Stomach smooth muscle (tissue), 2 donors: ENCODE results near the gene CIB1.
A peak's percentile ranks its signal among the peaks of the same experiment; 100 is the strongest.
"Not testable (repeated sequence)": the region's sequence is repeated elsewhere in the genome, so short reads cannot be mapped to it uniquely, and the experiment has no call there.

ENCODE experiments used
- H3K27ac ChIP-seq: one replicate; pipeline ENCODE4 v1.7.0; 2013; ENCODE audit warnings: mild to moderate bottlenecking, low read length, inconsistent platforms
- H3K27me3 ChIP-seq, 2 donors: one replicate each; pipeline ENCODE4 v1.7.0; 2013; ENCODE audit warnings: low read length in 2 of 2; ENCODE audit not compliant: insufficient read depth in 2 of 2, control insufficient read depth in 1 of 2
- H3K36me3 ChIP-seq, 2 donors: one replicate each; pipeline ENCODE4 v1.7.0; 2013; ENCODE audit warnings: low read length in 2 of 2; ENCODE audit not compliant: control insufficient read depth in 2 of 2, insufficient read depth in 2 of 2
- H3K4me1 ChIP-seq: one replicate; pipeline ENCODE4 v1.7.0; 2013; ENCODE audit warnings: low read length; ENCODE audit not compliant: control insufficient read depth, insufficient read depth
- H3K4me3 ChIP-seq, 2 donors: one replicate each; pipeline ENCODE4 v1.7.0; 2013; ENCODE audit warnings: low read length in 2 of 2
- H3K9ac ChIP-seq, 2 donors: one replicate each; pipeline ENCODE4 v1.7.0; 2013; ENCODE audit warnings: low read length in 2 of 2, mild to moderate bottlenecking in 1 of 2
- H3K9me3 ChIP-seq, 2 donors: one replicate each; pipeline ENCODE4 v1.7.0; 2013; ENCODE audit warnings: low read length in 2 of 2; ENCODE audit not compliant: control insufficient read depth in 2 of 2
- donor health status: healthy.
- donor health status: Pancreatic carcinoma.

Gene CIB1

DNA sequence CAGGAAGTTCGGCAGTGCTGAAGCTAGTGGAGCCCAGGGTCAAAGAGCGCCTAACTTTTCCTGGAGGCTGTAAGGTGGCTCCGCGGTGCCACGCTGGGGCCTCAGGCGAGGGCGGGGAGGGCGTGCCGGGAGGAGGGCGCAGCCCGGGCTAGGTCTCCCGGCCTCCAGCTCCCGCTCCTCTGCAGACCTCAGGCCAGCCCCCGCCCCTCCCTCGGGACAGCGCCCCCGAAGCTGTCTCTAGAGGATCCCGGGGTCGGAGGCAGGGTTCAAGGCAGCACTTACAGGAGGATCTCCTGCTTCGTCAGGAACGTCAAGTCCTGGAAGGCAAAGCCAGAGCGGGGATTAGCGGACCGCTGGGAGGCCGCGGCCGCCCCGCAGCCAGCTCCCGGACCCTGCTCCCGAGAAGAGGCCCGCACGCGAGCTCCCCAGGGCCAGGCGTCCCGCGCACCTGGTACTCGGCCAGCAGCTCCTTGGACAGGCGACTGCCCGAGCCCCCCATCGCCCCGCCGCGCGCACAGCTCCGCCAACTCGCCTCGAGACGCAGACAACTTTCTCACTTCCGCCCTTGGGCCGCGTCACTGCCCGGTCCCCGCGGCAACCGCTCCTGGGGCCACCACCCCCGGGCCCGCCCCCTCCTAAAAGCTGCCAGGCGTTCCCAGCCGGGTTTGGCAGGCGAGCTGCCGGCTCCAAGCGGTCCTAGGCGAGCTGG lies at the start of gene CIB1:
CIB1 (minus strand) TSS at position 555 of the 709 bp plus-strand sequence; CDS start at position 499, 56 bp downstream.
- Histone ChIP-seq H3K4me3 (peak within 1 kb of the TSS; percentile 81 to 91), H3K27ac (peak within 1 kb of the TSS; percentile 83), H3K4me1 (peaks cover 55% of the 10 kb centered on the region), H3K27me3 (no peaks in the 10 kb centered on the region), H3K9me3 (no peaks in the 10 kb centered on the region), H3K36me3 (peaks cover 20 to 27% of the 10 kb centered on the region in 2 donors), H3K9ac (peak within 1 kb of the TSS; percentile 71 to 78)

DNA sequence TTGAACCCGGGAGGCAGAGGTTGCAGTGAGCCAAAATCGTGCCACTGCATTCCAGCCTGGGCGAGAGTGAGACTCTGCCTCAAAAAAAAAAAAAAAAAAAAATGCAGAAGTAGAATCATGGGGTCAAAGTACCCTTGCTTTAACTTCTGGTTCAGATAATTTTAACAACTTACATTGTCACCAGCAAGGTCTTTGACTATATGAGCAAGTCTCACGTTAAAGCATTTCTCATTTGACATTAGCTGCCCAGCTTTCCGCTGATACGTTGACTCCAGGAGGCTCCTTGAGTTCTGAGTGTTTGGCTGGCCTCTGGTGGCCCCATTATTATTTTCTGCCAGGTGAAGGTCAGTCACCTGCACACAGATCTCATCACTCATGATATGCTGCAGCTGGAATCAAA lies 47.9 kb upstream of the CIB1 start:
- not testable (repeated sequence) for H3K27me3 ChIP-seq, H3K4me1 ChIP-seq, H3K9ac ChIP-seq, H3K4me3 ChIP-seq, H3K9me3 ChIP-seq, H3K27ac ChIP-seq, H3K36me3 ChIP-seq

DNA sequence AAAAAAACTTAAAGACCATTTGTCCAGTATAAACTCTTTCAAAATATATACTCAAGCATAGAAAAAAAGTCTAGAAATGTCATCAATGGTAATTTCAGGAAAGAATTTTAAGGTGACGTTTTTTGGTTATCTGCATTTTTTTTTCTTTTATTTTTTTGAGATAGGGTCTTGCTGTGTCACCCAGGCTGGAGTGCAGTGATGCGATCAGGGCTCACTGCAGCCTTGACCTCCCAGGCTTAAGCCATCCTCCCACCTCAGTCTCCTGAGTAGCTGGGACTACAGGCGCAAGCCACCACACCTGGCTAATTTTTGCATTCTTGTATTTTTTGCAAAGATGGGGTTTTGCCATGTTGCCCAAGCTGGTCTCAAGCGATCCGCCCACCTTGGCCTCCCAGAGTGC lies 47.0 kb upstream of the CIB1 start:
- not testable (repeated sequence) for H3K36me3 ChIP-seq, H3K9ac ChIP-seq, H3K9me3 ChIP-seq, H3K27ac ChIP-seq, H3K4me3 ChIP-seq, H3K4me1 ChIP-seq, H3K27me3 ChIP-seq

DNA sequence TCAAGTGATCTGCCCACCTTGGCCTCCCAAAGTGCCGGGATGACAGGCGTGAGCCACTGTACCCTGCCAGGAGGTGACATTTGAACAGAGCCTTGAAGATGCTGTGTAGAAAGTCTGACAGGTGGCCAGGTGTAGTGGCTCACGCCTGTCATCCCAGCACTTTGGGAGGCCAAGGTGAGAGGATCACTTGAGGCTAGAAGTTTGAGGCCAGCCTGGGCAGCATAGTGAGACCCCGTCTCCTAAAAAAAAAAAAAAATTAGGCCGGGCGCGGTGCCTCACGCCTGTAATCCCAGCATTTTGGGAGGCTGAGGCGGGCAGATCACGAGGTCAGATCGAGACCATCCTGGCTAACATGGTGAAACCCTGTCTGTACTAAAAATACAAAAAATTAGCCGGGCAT lies 44.7 kb upstream of the CIB1 start:
- H3K36me3 ChIP-seq, H3K9me3 ChIP-seq, H3K9ac ChIP-seq, H3K27ac ChIP-seq, H3K4me3 ChIP-seq, H3K4me1 ChIP-seq, H3K27me3 ChIP-seq: not testable (repeated sequence)

DNA sequence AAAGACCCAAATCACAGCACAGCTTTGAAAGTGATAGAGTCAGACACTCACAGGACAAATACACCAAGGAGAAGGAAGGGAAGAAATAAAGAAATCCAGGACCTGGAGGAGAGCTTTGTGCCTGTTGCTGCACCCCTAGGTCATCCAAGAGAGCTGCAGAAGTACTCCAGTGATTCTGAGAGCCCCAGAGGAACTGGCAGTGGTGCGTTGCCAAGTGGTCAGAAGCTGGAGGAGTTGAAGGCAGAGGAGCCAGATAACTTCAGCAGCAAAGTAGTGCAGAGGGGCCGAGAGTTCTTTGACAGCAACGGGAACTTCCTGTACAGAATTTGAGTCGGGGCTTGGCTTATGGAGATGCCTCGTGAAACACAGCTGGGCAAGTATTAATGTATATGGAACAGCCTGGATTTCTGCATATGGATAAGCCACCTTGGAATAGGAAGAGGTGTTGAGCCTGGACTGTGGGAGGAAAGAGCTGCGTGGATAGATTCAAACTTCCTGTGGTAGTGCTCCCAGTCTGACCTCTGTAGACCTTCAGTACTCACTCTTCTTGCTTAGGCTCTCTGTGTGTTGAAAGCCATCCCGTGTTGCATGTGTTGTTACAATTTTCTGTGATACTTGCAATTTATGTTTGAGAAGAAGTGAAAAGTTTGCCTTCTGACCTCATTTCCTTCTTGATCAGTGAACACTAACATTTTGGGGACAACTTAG lies 37.9 kb upstream of the CIB1 start:
- Histone ChIP-seq H3K9me3 (no peaks in the 10 kb centered on the region), H3K9ac (no peak overlapping the region), H3K36me3 (peaks cover 21 to 29% of the 10 kb centered on the region in 2 donors), H3K27ac (no peak overlapping the region), H3K4me3 (no peak overlapping the region), H3K4me1 (peaks cover 19% of the 10 kb centered on the region), H3K27me3 (no peaks in the 10 kb centered on the region)

DNA sequence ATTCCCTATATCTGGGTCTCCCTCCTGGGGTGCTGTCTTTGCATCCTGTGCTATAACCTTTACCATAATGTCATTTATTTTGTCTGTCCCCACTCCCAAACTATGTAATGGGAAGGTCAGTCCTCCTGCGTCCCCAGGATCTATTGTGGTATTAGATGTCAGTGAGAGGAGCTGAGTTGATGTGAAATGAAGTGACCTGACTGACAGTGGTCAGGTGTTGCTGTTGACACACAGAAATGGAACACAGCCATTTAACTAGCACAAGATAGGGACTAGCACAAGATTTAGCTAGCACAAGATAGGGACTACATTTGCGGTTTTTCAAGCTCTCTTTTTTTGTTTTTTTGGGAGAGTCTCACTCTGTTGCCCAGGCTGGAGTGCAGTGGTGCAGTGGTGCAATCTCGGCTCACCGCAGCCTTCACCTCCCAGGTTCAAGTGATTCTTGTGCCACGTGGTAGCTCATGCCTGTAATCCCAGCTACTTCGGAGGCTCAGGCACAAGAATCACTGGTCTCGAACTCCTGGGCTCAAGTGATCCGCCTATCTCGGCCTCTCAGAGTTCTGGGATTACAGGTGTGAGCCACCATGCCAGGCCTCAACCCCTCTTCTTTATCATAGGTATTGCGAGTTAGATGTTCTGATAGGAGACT lies 36.9 kb upstream of the CIB1 start:
- Histone ChIP-seq H3K9me3 (no peaks in the 10 kb centered on the region), H3K4me3 (no peak overlapping the region), H3K9ac (no peak overlapping the region), H3K27ac (no peak overlapping the region), H3K36me3 (peaks cover 21 to 29% of the 10 kb centered on the region in 2 donors), H3K4me1 (peaks cover 21% of the 10 kb centered on the region), H3K27me3 (no peaks in the 10 kb centered on the region)

DNA sequence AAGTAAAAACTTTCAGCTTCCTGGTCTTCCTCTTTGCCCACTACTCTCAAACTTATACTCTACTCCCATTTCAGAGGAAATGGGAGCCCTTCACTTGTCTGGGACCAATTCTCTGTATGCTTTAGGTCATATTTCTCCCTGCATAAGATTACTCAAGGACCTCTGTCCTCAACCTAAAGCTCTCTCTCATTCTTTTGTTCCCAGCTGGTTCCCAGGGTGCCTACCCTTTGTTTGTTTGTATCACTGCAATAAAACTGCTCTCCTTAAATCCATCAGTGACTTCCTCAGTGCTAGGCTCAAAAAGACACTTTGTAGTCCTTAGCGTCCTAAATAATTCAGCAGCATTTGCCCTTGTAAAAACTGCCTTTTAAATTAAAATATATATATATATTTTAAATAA lies 34.7 kb upstream of the CIB1 start:
- H3K9me3 ChIP-seq = no peaks in the 10 kb centered on the region
- H3K27me3 ChIP-seq = no peaks in the 10 kb centered on the region
- no peak overlapping the region for H3K9ac ChIP-seq
- no peak overlapping the region for H3K27ac ChIP-seq
- peaks cover 30% of the 10 kb centered on the region for H3K4me1 ChIP-seq
- peaks cover 18 to 26% of the 10 kb centered on the region in 2 donors for H3K36me3 ChIP-seq
- H3K4me3 ChIP-seq = no peak overlapping the region

DNA sequence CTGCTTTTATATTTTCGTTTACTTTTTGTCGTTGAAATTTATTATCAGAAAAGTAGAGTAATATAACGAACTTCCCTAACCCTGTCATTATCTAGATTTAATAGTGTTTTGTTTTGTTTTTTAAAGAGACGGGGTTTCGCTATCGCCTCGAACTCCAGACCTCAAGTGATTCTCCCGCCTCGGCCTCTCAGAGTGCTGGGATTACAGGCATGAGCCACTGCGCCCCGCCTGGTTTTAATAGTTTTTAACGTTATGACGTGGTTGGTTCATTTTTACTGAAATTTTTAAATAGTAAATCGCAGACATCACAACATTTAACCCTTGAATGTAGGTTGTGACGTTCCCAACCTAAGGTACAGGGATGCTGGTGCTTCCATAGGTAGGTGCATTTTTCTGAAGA lies 32.7 kb upstream of the CIB1 start:
- H3K4me3 ChIP-seq = peak overlapping the region; percentile 92 to 95
- no peaks in the 10 kb centered on the region for H3K9me3 ChIP-seq
- peaks cover 30% of the 10 kb centered on the region for H3K4me1 ChIP-seq
- no peaks in the 10 kb centered on the region for H3K27me3 ChIP-seq
- H3K27ac ChIP-seq = peak overlapping the region; percentile 95
- H3K9ac ChIP-seq = peak overlapping the region; percentile 94 to 97
- peaks cover 8 to 14% of the 10 kb centered on the region in 2 donors for H3K36me3 ChIP-seq

DNA sequence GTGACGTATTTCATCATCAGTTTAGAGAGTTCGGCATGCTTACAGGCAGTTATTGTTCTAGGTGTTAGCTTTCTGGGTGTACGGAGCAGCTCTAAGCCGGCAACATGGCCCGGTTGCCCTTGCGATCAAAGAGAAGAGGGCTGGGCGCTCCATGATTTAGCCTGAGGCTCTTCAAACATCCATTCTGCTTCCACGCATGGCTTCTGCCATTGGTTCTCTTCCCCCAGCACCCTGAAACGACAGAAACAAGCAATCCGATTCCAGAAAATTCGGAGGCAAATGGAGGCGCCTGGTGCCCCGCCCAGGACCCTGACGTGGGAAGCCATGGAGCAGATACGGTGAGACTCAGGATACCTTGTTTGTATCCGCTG lies 32.3 kb upstream of the CIB1 start:
- Histone ChIP-seq H3K4me1 (peaks cover 30% of the 10 kb centered on the region), H3K4me3 (peak overlapping the region; percentile 92 to 95), H3K27me3 (no peaks in the 10 kb centered on the region), H3K9ac (peak overlapping the region; percentile 94 to 97), H3K36me3 (peaks cover 4 to 10% of the 10 kb centered on the region in 2 donors), H3K27ac (peak overlapping the region; percentile 95), H3K9me3 (no peaks in the 10 kb centered on the region)

DNA sequence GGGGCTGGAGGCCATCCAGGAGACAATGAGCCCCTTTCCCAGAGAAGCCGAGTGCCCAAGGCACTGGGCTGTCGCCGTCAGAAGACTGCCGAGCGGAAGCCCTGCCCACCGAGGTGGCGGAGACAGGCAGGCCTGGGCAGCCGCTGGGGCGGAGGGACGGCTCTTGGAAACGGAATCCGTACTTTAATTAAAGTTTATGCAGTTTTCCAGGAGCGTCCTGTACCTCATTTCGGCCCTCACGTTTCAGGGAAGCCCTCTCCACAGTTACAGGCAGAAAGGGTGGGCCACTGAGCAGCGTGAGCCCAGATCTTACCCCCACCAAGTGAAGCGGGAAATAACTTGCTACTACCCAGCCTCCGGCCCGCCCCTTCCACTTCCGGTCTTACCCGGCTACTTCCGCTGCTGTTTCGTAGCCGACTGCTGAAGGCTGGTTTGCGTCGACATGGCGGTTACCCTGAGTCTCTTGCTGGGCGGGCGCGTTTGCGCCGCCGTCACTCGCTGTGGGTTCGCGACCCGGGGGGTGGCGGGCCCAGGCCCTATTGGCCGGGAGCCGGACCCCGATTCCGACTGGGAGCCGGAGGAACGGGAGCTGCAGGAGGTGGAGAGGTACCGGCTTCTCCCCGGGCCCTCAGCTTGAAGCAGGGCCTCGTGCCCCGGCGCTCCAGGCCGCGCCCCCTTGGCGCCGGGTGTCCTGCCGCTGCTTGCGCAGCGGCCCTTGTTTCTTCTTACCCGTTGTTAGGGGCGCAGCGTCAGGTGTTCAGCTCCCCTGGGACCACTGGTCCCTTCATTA lies 31.7 kb upstream of the CIB1 start, which contains the start of gene NGRN:
NGRN (plus strand) TSS at position 402 of the 790 bp plus-strand sequence; CDS start at position 443, 41 bp downstream.
- H3K9me3 ChIP-seq = no peaks in the 10 kb centered on the region
- H3K27ac ChIP-seq = peak within 1 kb of the TSS; percentile 95
- peaks cover 0 to 6% of the 10 kb centered on the region in 2 donors for H3K36me3 ChIP-seq
- no peaks in the 10 kb centered on the region for H3K27me3 ChIP-seq
- H3K9ac ChIP-seq = peak within 1 kb of the TSS; percentile 94 to 97
- H3K4me1 ChIP-seq = peaks cover 30% of the 10 kb centered on the region
- peak within 1 kb of the TSS; percentile 92 to 95 for H3K4me3 ChIP-seq
